Endometrial microvascular endothelial cells (primary cell): ENCODE measurements around the gene SYNGR3. TPM values are rescaled to one million over a fixed set of nuclear protein-coding genes. Genes with fewer than 3 reads are reported as not detected.
"Not testable (repeated sequence)": the region's sequence is repeated elsewhere in the genome, so short reads cannot be mapped to it uniquely, and the experiment has no call there.

Experiments
- in situ Hi-C: cut with HindIII; loops from 2 replicates; pipeline ENCODE4 v1.10.0; 2017; ENCODE audit warnings: low sequenced_read_pairs, low pct_unique_long_range_greater_than_20kb; ENCODE audit errors: inconsistent ontology term
- total RNA-seq: library from RNA; depleted of rRNA; stranded (reverse); fragments of >200 nt; gene quantifications from one replicate; pipeline ENCODE4 v1.2.3, GENCODE V29; 2015; ENCODE audit errors: inconsistent ontology term

SYNGR3 gene, protein sequence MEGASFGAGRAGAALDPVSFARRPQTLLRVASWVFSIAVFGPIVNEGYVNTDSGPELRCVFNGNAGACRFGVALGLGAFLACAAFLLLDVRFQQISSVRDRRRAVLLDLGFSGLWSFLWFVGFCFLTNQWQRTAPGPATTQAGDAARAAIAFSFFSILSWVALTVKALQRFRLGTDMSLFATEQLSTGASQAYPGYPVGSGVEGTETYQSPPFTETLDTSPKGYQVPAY
- total RNA-seq = not detected

DNA sequence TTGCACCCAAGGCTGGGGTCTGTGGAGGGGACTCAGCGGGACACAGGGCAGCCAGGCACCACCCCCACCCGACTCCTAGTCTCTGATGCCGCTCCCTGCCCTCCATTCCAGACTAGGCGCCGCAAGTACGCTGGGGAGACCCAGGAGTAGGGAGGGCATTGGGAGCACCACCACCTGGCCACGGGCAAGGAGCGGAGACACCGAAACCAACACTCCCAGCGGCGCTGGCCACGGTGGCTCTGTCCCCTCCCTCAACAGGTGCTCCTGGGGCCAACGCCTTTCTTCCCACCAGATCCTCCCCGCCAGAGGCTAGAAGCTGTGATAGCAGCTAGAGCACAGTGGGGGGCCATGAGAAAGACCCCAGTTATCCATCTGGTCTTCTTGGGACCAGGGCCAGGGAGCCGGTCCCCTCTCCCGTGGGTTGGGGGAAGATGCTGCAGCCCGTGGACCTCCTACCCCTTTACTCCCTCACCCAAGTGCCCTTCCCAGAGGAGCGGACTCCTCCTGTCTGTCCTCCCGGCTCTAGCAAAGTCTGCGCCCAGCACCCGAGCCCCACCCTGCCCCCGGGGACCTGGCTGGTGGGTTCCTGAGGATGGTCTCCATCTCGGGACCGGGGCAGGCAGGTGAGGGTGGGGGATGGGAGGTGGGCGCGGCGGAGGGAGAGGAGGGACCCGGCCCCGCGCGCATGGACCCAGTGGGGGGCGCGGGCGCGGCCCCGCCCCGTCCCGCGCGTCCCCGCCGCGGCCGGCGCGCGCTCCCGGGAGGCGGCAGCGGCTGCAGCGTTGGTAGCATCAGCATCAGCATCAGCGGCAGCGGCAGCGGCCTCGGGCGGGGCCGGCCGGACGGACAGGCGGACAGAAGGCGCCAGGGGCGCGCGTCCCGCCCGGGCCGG is at the start of gene SYNGR3:
SYNGR3 (plus strand) TSS at position 762 of the 892 bp plus-strand sequence. CDS start 133 bp downstream, outside the sequence.
- in situ Hi-C loops = no loop called here

DNA sequence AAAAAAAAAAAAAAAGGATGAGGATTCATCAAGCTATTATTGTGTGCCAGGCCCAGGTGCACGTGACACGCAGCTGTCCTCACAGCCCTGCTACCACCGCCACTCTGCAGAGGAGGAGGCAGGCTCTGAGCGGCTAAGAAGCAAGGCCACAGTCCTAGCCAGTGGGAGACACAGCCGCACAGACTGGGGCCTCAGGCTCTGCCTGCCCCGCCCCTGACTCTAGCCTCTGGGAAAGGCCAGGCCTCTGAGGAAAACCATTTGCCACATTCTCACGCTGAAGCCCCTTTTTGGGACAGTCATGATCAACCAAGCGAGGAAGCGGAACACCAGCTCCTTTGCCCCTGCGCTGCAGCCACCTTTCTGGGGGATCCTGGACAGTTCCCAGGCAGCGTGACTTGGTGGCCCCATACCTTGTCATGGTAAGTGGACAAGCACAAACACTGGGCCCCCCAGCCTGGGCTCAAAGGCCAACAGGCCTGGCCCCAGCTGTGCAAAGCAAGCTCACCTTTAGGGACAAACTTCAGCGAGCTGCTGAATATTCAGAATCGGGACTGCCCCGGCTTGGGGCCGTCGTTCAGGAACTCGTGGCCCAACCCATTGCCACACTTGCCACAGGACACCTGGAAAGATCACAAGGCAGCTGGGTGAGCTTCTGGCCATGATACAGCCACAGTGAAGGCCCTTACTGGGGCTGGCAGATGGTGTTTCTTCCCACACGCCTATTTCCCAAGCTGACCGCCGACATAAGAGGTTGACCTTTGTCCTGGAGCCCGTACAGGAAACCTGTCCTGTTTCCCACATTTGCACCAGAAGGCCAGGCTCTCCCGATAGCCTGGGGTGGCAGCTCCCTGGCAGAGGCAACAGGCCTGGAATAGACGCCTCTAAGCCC is 49.3 kb upstream of the SYNGR3 start:
- in situ Hi-C loops = no loop called here

DNA sequence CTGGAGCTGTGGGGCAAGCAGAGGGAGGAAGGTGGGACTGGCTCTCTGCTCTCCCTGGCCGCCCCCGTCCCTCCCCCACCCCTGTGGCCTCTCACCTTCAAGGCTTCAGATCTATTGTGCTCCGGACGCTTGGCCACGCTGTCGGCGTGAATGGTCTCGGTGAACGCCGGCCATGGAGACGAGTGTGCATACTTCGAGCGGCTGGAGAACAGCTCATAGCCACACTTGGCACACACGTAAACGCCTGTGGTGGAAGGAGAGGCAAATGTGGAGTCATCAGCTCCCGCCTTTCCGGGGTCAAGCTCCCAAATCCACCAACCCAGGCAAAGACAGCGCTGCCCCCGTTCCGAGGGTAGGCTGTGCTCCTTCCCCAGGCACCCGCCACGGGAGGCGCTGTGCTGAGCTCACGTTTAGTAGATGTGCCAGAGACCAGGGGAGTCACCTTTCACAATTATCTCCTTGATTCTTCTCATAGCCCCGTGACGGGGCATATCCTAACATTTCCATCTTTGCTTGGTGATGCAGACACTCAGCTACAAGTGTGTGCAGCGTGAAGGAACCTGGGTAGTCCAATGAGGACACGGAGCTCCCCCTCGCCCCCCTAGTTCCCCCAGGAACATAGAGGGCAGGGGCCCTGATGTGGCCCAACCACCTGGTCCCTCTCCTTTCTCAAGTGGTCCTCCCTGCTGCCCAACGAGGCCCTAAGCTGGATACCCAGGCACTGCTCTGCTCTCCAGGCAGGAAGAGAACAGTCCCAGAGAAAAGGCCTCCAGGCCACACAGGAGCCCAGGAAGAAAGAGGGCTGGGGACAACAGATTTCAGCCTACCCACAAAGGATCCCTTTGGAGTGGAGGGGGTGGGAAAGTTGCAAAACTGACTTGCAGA is 48.4 kb upstream of the SYNGR3 start:
- in situ Hi-C loops = no loop called here

DNA sequence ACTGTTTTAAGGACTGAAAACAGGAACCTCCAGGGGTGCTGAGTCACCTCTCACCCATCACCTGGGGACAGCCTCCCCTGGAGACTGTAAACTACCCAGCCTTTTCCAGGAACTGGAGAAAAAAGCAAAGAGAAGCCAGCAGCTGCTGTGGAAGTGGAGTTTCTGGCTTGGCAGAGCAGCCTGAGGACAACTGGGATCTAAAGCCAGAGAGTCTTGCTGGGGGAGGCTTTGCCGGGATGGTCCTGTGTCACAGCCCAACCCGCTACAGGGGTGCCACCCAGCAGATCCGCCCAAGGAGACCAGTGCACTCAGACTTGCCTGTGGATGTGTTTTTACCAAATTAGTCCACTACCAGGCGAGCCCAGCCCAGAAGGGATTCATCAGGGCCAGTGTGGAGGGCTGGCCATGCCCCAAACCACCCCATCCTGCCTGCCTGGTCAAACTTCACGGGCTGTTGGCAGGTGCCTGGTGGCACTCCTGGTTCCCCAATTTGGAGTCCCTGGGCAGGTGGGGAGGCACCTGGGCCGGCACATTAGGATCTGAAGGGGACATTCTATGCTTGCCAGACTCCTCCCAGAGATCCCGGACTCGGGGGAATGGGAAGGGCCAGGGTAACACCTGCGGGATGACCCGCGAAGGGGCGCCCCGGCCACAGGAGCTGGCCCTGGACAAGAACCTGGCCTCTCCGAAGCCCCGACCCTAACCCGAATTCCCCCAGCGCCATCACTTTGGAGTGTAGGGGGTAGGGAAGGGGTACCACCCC is 47.5 kb upstream of the SYNGR3 start:
- in situ Hi-C loops = no loop called here

DNA sequence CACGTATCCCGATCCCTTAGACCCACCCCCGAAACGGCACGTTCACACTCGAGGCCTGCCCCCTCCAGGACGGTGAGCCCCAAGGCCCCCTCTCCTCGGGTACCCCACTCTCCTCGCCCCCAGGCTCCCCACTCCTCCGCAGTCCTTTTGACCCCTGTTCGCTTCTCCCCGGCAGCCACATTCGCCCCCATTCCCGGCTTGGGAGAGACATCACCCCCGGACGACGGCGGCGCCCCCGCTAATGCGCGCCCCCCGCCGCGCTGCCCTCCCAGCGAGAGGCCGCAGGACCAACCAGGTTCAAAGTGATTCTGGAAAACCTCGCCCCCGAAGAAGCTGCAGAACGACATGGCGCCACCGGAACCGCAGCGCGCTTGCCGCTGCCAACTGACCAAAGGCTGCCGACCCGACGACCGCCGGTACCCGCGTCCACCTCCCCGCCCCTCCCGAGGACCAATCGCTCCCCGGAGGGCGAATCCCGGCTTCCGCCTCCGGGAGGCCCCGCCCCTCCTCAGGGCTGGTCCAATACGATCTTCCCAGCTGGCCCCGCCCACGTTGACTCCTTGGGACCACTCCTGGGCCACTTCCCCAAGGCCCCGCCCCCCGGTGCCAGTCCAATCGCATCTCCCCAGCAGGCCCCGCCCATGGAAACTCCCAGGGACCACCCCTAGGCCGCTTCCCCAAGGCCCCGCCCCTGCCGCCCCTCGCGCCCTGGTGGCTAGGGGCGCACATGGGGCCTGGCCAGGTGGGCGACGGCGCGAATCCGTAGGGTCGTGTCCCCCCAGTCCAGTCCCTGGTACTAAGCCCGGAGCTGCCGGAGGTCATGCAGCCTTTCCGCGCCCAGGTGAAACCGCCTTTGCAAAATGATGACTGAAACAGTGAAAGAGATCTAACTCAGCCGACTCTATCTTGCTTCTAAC is 46.7 kb upstream of the SYNGR3 start, which contains the start of gene MSRB1:
MSRB1 (minus strand) TSS at position 390 of the 917 bp plus-strand sequence; CDS start at position 347, 43 bp downstream.
- in situ Hi-C loops = no loop called here

DNA sequence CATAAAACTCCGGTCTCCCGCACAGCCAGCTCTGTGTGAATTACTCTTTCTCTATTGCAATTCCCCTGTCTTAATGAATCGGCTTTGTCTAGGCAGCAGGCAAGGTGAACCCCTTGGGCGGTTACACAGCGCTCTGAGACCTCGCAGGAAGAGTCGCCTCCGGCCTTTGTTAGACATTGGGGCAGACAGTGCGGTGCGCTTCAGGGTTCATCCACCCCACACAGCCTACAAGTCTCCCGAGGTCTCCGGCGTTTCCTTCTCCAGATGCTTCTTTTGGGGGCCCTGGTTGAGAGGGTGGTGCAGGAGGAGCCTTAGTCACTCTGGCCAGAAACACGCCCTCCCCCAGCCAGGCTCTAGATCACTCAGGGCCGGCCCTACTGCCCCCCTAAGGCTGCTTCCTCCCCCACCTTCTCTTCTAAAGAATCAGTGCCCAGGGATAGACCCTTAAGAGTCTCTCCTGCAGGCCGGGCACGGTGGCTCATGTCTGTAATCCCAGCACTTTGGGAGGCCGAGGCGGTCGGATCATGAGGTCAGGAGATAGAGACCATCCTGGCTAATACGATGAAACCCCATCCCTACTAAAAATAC is 45.1 kb upstream of the SYNGR3 start:
- in situ Hi-C loops = no loop called here

DNA sequence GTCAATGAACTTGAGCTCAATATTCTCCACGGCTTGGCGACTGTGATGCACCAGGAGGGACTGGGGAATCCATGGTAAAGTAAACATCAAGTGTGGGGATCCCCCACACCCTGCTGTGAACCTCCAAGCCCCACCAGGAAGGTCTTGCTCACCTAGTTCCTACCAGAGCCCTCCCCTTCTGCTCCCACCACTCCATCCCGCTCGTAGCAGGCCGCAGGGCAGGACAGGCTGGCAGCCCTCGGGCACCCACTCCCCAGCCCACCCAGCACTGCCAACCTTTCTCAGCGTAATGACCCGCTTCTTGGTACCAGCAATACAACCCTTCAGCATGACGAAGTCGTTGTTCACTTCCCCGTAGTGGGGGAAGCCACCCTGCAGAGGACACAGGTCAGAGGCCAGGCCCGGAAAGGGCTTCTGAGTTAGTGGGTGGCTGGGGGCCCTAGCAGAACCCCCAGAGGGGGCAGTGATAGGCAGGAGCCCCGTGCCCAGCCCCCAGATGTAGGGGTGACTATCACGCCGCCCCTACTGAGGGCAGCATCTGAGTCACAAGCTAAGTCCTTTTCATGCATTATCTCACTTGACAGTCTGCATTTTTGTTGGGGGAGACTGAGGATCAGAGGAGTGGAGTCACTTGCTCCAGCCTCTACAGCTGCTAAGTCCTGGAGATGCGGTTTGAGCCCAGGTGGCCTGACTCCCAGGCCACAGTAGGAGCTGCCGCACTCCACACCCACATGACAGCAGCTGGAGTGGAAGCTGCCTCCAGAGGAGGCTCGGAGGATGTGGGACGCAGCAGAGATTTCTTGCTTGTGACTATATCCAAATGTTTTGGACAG is 44.0 kb upstream of the SYNGR3 start:
- in situ Hi-C loops = no loop called here

DNA sequence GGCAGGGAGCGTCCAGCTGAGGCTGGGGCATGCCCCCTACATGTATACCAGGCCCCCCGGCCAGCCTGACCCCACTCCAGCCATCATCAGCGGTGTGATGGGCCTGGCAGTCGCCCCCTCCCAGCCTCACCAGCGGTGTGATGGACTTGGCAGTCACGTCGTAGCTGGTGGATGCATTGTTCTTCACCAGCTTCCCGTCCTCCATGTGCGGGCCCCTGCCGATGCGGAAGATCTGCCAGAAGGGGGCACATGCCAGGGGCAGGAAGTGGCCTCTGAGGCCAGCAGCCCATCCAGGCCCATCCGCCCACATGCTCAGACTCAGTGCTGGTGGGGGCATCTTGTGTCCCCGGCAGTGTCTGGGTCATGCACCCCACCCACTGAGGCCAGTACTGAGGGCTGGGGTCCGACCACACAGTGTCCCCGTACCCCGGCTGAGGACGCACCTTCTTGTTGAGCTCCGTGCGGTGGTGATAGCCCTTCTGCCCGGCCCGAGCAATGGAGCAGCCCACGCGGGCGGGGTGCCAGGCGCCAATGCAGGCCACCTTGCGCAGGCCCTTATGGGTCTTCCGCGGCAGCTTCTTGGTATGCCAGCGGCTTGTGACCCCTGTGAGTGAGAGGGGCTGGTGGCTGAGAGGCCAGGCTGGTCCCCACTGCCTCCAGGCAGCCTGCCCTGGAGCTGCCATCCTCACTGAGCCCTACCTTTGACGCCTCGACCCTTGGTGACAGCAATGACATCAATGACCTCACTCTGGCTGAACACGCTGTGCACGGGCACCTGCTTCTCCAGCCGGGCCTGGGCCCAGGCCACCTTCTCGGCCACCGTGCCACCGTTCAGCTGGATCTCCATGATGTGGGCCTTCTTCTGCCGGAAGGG is 43.0 kb upstream of the SYNGR3 start:
- in situ Hi-C loops = no loop called here

DNA sequence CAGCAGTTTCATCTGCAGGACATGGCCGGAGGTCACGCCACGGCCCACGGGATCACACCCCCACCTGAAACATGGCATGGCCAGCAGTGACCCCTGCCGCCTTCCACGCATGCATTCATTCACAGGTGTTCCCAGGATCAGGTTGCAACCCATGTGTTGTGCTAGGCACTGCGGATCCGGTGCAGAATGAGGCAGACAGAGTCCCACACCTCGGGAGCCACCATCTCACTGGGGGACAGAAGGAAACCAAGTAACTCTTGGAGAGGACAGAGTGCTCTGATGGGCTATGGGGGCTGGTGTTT is 42.5 kb upstream of the SYNGR3 start:
- in situ Hi-C loops = no loop called here

DNA sequence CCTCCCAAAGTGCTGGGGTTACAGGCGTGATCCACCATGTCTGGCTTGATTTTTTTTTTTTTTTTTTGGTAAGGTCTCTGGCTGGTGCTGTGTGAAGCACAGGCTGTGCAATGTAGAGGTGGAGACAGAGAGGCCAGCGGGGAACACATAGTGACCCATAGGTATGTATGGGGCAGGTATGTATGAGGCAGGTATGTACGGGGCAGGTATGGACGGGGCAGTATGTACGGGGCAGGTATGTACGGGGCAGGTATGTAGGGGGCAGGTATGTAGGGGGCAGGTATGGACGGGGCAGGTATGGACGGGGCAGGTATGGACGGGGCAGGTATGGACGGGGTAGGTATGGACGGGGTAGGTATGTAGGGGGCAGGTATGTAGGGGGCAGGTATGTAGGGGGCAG is 40.3 kb upstream of the SYNGR3 start:
- in situ Hi-C loops = no loop called here

DNA sequence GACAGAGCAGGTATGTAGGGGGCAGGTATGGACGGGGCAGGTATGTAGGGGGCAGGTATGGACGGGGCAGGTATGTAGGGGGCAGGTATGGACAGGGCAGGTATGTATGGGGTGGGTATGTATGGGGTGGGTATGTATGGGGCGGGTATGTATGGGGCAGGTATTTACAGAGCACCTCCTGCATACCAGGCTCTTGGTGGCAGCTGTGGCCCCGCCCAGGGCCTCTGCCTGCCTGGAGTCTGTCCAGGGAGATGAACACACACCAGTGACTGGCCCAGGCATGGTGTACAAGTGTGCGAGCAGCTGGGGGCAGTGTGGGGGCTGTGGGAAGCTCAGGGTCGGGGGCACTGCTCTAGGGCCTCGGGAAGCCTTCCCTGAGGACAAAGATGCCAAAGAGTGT is 39.7 kb upstream of the SYNGR3 start:
- in situ Hi-C loops = no loop called here

DNA sequence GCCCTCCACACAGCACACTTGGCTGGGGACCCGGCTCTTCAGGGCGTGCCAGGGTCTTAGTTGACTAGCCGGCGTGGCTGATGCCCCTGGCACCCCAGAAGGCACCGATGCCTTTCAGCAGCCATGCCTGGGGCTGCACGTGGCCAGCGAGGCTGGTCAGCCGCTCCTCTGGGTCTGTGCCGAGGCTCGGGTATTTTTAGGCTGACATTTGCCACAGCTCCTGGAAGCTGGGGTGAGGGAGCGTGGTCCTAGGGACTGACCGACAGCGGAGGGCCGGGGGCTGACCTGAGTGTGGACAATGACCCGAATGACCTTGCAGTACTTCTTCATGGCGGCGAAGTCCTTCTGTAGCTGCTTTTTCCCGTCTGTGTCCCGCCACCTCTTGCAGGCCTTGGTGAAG is 39.2 kb upstream of the SYNGR3 start:
- in situ Hi-C loops = no loop called here

DNA sequence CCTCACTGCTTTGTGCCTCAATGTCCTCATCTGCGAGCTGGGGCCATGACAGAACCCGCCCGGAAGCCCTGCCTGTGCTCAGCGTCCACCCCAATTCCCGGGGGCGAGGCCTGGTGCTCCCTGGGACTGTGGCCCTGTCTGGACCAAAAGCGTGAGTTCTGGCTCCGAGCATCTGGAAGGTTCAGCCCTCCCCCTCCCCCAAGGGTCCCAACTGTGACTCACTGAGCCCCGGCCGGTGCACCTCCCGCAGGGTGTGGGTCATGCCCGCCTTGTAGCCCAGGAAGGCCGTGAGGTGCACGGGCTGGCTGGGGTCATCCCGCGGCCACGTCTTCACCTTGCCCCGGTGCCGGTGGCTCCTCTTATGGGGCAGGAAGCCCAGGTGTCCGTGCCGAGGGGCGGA is 36.0 kb upstream of the SYNGR3 start:
- in situ Hi-C loops = no loop called here

DNA sequence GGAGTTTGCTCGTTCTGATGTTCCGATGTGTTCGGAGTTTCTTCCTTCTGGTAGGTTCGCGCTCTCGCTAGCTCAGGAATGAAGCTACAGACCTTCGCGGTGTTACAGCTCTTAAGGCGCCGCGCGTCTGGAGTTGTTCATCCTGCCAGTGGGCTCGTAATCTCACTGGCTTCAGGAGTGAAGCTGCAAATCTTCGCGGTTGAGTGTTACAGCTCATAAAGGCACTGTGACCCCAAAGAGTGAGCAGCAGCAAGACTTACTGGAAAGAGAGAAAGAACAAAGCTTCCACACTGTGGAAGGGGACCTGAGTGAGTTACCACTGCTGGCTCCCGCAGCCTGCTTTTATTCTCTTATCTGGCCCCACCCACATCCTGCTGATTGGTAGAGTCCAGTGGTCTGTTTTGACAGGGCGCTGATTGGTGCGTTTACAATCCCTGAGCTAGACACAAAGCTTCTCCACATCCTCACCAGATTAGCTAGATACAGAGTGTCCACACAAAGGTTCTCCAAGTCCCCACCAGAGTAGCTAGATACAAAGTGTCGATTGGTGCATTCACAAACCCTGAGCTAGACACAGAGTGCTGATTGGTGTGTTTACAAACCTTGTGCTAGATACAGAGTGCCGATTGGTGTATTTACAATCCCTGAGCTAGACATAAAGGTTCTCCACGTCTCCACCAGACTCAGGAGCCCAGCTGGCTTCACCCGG is 32.2 kb upstream of the SYNGR3 start:
- in situ Hi-C loops = not testable (repeated sequence)
